Activated CD8-positive, alpha-beta memory T cell treated with anti-CD3 and anti-CD28 coated beads, Interleukin-2, amount 10 ng/mL, durations not matched to agents 7 days and 5 days (primary cell): ENCODE measurements around the gene SLAMF7. TPM values are rescaled to one million over a fixed set of nuclear protein-coding genes. Genes with fewer than 3 reads are reported as not detected.

Experiments
- ATAC-seq: fragments of 150-1000 bp; cut with Tn5 transposase; one replicate; pipeline ENCODE4 v1.10.0; 2021; ENCODE audit warnings: moderate library complexity
- CTCF ChIA-PET: fragments of 350-600 bp; sonication (Branson Sonifier 250); formaldehyde crosslinking; loops from one replicate; lab custom pipeline; 2021; ENCODE audit warnings: antibody characterized with exemption; lab: Charles Lee
- DNase-seq: peaks from one replicate; pipeline ENCODE4 v3.0.0-alpha.2; 2020
- H3K27ac Mint-ChIP-seq: one replicate; pipeline ENCODE4 v1.8.0; 2021; ENCODE audit warnings: mild to moderate bottlenecking, mixed read lengths
- H3K27me3 Mint-ChIP-seq: one replicate; pipeline ENCODE4 v1.8.0; 2021; ENCODE audit warnings: mixed read lengths
- H3K36me3 Mint-ChIP-seq: one replicate; pipeline ENCODE4 v1.8.0; 2021; ENCODE audit warnings: mild to moderate bottlenecking, mixed read lengths
- H3K4me1 Mint-ChIP-seq: one replicate; pipeline ENCODE4 v1.8.0; 2021; ENCODE audit warnings: mixed read lengths
- H3K4me3 Mint-ChIP-seq: one replicate; pipeline ENCODE4 v1.8.0; 2021; ENCODE audit warnings: mild to moderate bottlenecking, moderate library complexity, mixed read lengths
- H3K9me3 Mint-ChIP-seq: one replicate; pipeline ENCODE4 v1.8.0; 2022; ENCODE audit warnings: low read depth, mixed read lengths
- total RNA-seq, 2 experiments: library from RNA; stranded (reverse); gene quantifications; one replicate each; pipeline ENCODE4 v1.2.3, GENCODE V29; 2021

The SLAMF7 gene
- total RNA-seq, 2 experiments from 2014 or later, result 107 to 126 TPM

- H3K27me3 Mint-ChIP-seq, result no peaks in the 10 kb centered on the region
- no peaks in the 10 kb centered on the region for H3K9me3 Mint-ChIP-seq
- ATAC-seq (no peak), DNase-seq (peak; percentile 59)
- peak overlapping the region; percentile 86 for H3K27ac Mint-ChIP-seq
- peak overlapping the region; percentile 82 for H3K4me3 Mint-ChIP-seq
- peaks cover 44% of the 10 kb centered on the region for H3K36me3 Mint-ChIP-seq
- peaks cover 91% of the 10 kb centered on the region for H3K4me1 Mint-ChIP-seq
- CTCF ChIA-PET, result interaction anchor here (1.1 to 8.3 kb wide), 5 partner anchors 12 to 58 kb away, joined by 3 to 95 read pairs (median 14); no protein-coding TSS in a partner anchor
These were observed 3.5 kb downstream of the SLAMF7 start for GRCh38 chr1:160742428-160743127.

- H3K27ac Mint-ChIP-seq, result peak overlapping the region; percentile 86
- H3K9me3 Mint-ChIP-seq, result no peaks in the 10 kb centered on the region
- DNase-seq (peak; percentile 67), ATAC-seq (peak; percentile 37)
- H3K4me1 Mint-ChIP-seq, result peaks cover 93% of the 10 kb centered on the region
- H3K27me3 Mint-ChIP-seq, result no peaks in the 10 kb centered on the region
- peak overlapping the region; percentile 82 for H3K4me3 Mint-ChIP-seq
- H3K36me3 Mint-ChIP-seq, result peaks cover 47% of the 10 kb centered on the region
- CTCF ChIA-PET, result interaction anchor here (1.1 to 8.3 kb wide), 5 partner anchors 10 to 24 kb away, joined by 3 to 95 read pairs (median 14); no protein-coding TSS in a partner anchor
These were observed 4.2 kb downstream of the SLAMF7 start for GRCh38 chr1:160743266-160743665.

GRCh38 chr1:160744199-160744851, 5.3 kb downstream of the SLAMF7 start:
- Mint-ChIP-seq H3K27ac (peak overlapping the region; percentile 86), H3K9me3 (no peaks in the 10 kb centered on the region), H3K4me1 (peaks cover 94% of the 10 kb centered on the region), H3K4me3 (peak overlapping the region; percentile 82), H3K27me3 (no peaks in the 10 kb centered on the region), H3K36me3 (peaks cover 56% of the 10 kb centered on the region)
- CTCF ChIA-PET, result interaction anchor here (0.6 to 8.3 kb wide), 17 partner anchors 9 to 448 kb away, joined by 3 to 95 read pairs (median 5); no protein-coding TSS in a partner anchor
- DNase-seq, result peak; percentile 54
- ATAC-seq, result peak; percentile 46

- Mint-ChIP-seq H3K36me3 (peaks cover 60% of the 10 kb centered on the region), H3K9me3 (no peaks in the 10 kb centered on the region)
- CTCF ChIA-PET, result interaction anchor here (1.1 to 8.3 kb wide), 12 partner anchors 8 to 69 kb away, joined by 3 to 95 read pairs (median 7); no protein-coding TSS in a partner anchor
These were observed 5.9 kb downstream of the SLAMF7 start for GRCh38 chr1:160744852-160745520.

GRCh38 chr1:160745551-160745950, 6.5 kb downstream of the SLAMF7 start:
- ATAC-seq (no peak), DNase-seq (no peak)
- no peaks in the 10 kb centered on the region for H3K9me3 Mint-ChIP-seq
- peak overlapping the region; percentile 86 for H3K27ac Mint-ChIP-seq
- peaks cover 66% of the 10 kb centered on the region for H3K36me3 Mint-ChIP-seq
- H3K27me3 Mint-ChIP-seq, result no peaks in the 10 kb centered on the region
- CTCF ChIA-PET, result interaction anchor here (1.5 to 8.3 kb wide), 8 partner anchors 10 to 64 kb away, joined by 3 to 95 read pairs (median 8); no protein-coding TSS in a partner anchor
- peaks cover 94% of the 10 kb centered on the region for H3K4me1 Mint-ChIP-seq
- peak overlapping the region; percentile 82 for H3K4me3 Mint-ChIP-seq

More at GRCh38 chr1:160744852-160745520, 5.9 kb downstream of the SLAMF7 start:
- H3K4me1 Mint-ChIP-seq, result peaks cover 94% of the 10 kb centered on the region
- H3K27ac Mint-ChIP-seq, result peak overlapping the region; percentile 86
- H3K4me3 Mint-ChIP-seq, result peak overlapping the region; percentile 82
- no peak for ATAC-seq
- DNase-seq, result no peak
- H3K27me3 Mint-ChIP-seq, result no peaks in the 10 kb centered on the region

GRCh38 chr1:160746836-160747500, 7.9 kb downstream of the SLAMF7 start:
- Mint-ChIP-seq H3K4me1 (peaks cover 93% of the 10 kb centered on the region), H3K4me3 (no peak overlapping the region), H3K27ac (peak overlapping the region; percentile 14), H3K27me3 (no peaks in the 10 kb centered on the region), H3K36me3 (peaks cover 72% of the 10 kb centered on the region), H3K9me3 (no peaks in the 10 kb centered on the region)
- ATAC-seq, result no peak
- CTCF ChIA-PET, result interaction anchor here (1.1 to 7.6 kb wide), 10 partner anchors 8 to 243 kb away, joined by 3 to 70 read pairs (median 8); partner anchors contain the start of gene SLAMF7
- no peak for DNase-seq

GRCh38 chr1:160747717-160748116, 8.7 kb downstream of the SLAMF7 start:
- Mint-ChIP-seq H3K4me1 (peaks cover 93% of the 10 kb centered on the region), H3K36me3 (peaks cover 73% of the 10 kb centered on the region), H3K4me3 (no peak overlapping the region), H3K9me3 (no peaks in the 10 kb centered on the region), H3K27me3 (no peaks in the 10 kb centered on the region), H3K27ac (peak overlapping the region; percentile 60)
- DNase-seq, result no peak
- ATAC-seq, result no peak
- CTCF ChIA-PET, result interaction anchor here (0.8 to 7.6 kb wide), 12 partner anchors 8 to 243 kb away, joined by 3 to 70 read pairs (median 6); partner anchors contain the start of gene SLAMF7

GRCh38 chr1:160748181-160748877, 9.3 kb downstream of the SLAMF7 start:
- H3K4me3 Mint-ChIP-seq, result no peak overlapping the region
- H3K9me3 Mint-ChIP-seq, result no peaks in the 10 kb centered on the region
- CTCF ChIA-PET, result interaction anchor here (0.8 to 7.6 kb wide), 15 partner anchors 7 to 242 kb away, joined by 3 to 70 read pairs (median 4); partner anchors contain the start of gene SLAMF7

GRCh38 chr1:160748878-160749269, 9.8 kb downstream of the SLAMF7 start:
- Mint-ChIP-seq H3K9me3 (no peaks in the 10 kb centered on the region), H3K4me3 (no peak overlapping the region), H3K27me3 (no peaks in the 10 kb centered on the region), H3K27ac (peak overlapping the region; percentile 0), H3K36me3 (peaks cover 76% of the 10 kb centered on the region), H3K4me1 (peaks cover 87% of the 10 kb centered on the region)
- DNase-seq (no peak), ATAC-seq (no peak)
- CTCF ChIA-PET, result interaction anchor here (0.8 to 7.6 kb wide), 13 partner anchors 7 to 242 kb away, joined by 3 to 70 read pairs (median 4); partner anchors contain the start of gene SLAMF7

More at GRCh38 chr1:160748181-160748877, 9.3 kb downstream of the SLAMF7 start:
- H3K36me3 Mint-ChIP-seq, result peaks cover 75% of the 10 kb centered on the region
- ATAC-seq (no peak), DNase-seq (no peak)
- H3K4me1 Mint-ChIP-seq, result peaks cover 93% of the 10 kb centered on the region
- H3K27me3 Mint-ChIP-seq, result no peaks in the 10 kb centered on the region
- H3K27ac Mint-ChIP-seq, result peak overlapping the region; percentile 3

GRCh38 chr1:160750608-160751007, 11.6 kb downstream of the SLAMF7 start:
- Mint-ChIP-seq H3K4me1 (peaks cover 80% of the 10 kb centered on the region), H3K36me3 (peaks cover 74% of the 10 kb centered on the region), H3K27me3 (no peaks in the 10 kb centered on the region), H3K9me3 (no peaks in the 10 kb centered on the region), H3K4me3 (no peak overlapping the region), H3K27ac (peak overlapping the region; percentile 82)
- CTCF ChIA-PET, result interaction anchor here (3.7 kb wide), 1 partner anchor 18 kb away, joined by 32 read pairs; no protein-coding TSS in a partner anchor
- no peak for ATAC-seq
- no peak for DNase-seq

- DNase-seq (no peak), ATAC-seq (no peak)
- Mint-ChIP-seq H3K4me1 (peaks cover 81% of the 10 kb centered on the region), H3K4me3 (no peak overlapping the region), H3K9me3 (no peaks in the 10 kb centered on the region), H3K27ac (peak overlapping the region; percentile 81), H3K36me3 (peaks cover 74% of the 10 kb centered on the region), H3K27me3 (no peaks in the 10 kb centered on the region)
- CTCF ChIA-PET, result interaction anchor here (1.0 to 1.7 kb wide), 5 partner anchors 13 to 125 kb away, joined by 4 read pairs; partner anchors contain the start of gene SLAMF7
These were observed 13.4 kb downstream of the SLAMF7 start for GRCh38 chr1:160752406-160752805.
